OCI-LY3 (cell line): ENCODE results near the gene KCNJ12.

Experiments used
- H2AFZ ChIP-seq: fragments of 200-600, 300-600 bp; shearing (Covaris generic); 2 replicates; pipeline ENCODE4 v1.6.0; 2014; ENCODE audit warnings: antibody characterized with exemption, low read depth, low read length
- H3K27ac ChIP-seq: fragments of 200-600, 300-600 bp; sonication (generic); 2 replicates; pipeline ENCODE4 v1.5.1; 2014; ENCODE audit warnings: mild to moderate bottlenecking, low read length, moderate library complexity, mixed read lengths
- H3K27me3 ChIP-seq: fragments of 200-600, 300-600 bp; sonication (generic); 2 replicates; pipeline ENCODE4 v1.6.1; 2014; ENCODE audit warnings: low read depth, low read length, mixed read lengths
- H3K36me3 ChIP-seq: fragments of 200-600, 300-600 bp; sonication (generic); replicated peaks from 2 replicates; pipeline ENCODE3; 2014; ENCODE audit warnings: low read depth, low read length, mixed read lengths
- H3K4me1 ChIP-seq: fragments of 300-600, 200-600 bp; sonication (generic); 2 replicates; pipeline ENCODE4 v1.6.1; 2014; ENCODE audit warnings: low read length, mixed read lengths
- H3K4me2 ChIP-seq: fragments of 200-600, 300-600 bp; sonication (generic); 2 replicates; pipeline ENCODE4 v1.6.1; 2014; ENCODE audit warnings: low read length, mixed read lengths
- H3K4me3 ChIP-seq: fragments of 300-600, 200-600 bp; sonication (generic); 2 replicates; pipeline ENCODE4 v1.5.1; 2014; ENCODE audit warnings: antibody characterized with exemption, mild to moderate bottlenecking, low read length, moderate library complexity
- H3K79me2 ChIP-seq: fragments of 300-600, 200-600 bp; shearing (Covaris generic); 2 replicates; pipeline ENCODE4 v1.6.1; 2014; ENCODE audit warnings: mild to moderate bottlenecking, low read length, mixed read lengths
- H3K9ac ChIP-seq: fragments of 300-600, 200-600 bp; shearing (Covaris generic); 2 replicates; pipeline ENCODE4 v1.6.0; 2014; ENCODE audit warnings: mild to moderate bottlenecking, low read length, moderate library complexity
- H3K9me3 ChIP-seq: fragments of 200-600, 300-600 bp; shearing (Covaris generic); 2 replicates; pipeline ENCODE4 v1.6.1; 2014; ENCODE audit warnings: low read length, mixed read lengths; ENCODE audit not compliant: insufficient read depth
- H4K20me1 ChIP-seq: fragments of 200-600, 300-600 bp; sonication (generic); 2 replicates; pipeline ENCODE4 v1.6.1; 2016; ENCODE audit warnings: low read length, mixed read lengths; ENCODE audit not compliant: insufficient read depth
- CTCF ChIP-seq: fragments of 200-600, 300-600 bp; sonication (generic); IDR thresholded peaks from 2 replicates; pipeline ENCODE4 v1.5.1; 2014; ENCODE audit warnings: antibody characterized with exemption, low read length, low read depth
- EZH2phosphoT487 ChIP-seq: fragments of 200-600 bp; shearing (Covaris generic); IDR thresholded peaks from 2 replicates; pipeline ENCODE4 v1.6.1; 2018; ENCODE audit warnings: antibody characterized with exemption, mixed run types, low read depth

The KCNJ12 gene

GRCh38 chr17:21462237-21462636 lies 86.1 kb downstream of the KCNJ12 start:
- H3K4me1 ChIP-seq: no peaks in the 10 kb centered on the region
- no peaks in the 10 kb centered on the region for H3K27me3 ChIP-seq
- H3K36me3 ChIP-seq: no peaks in the 10 kb centered on the region
- H3K4me2 ChIP-seq: no peak overlapping the region
- H3K27ac ChIP-seq: no peak overlapping the region
- H4K20me1 ChIP-seq: no peaks in the 10 kb centered on the region
- no peak overlapping the region for H2AFZ ChIP-seq
- H3K9ac ChIP-seq: no peak overlapping the region
- H3K9me3 ChIP-seq: no peaks in the 10 kb centered on the region
- H3K79me2 ChIP-seq: no peaks in the 10 kb centered on the region
- no peak overlapping the region for H3K4me3 ChIP-seq
- no peak for TF ChIP-seq CTCF
- TF ChIP-seq EZH2phosphoT487: no peak

GRCh38 chr17:21463204-21463661 lies 87.1 kb downstream of the KCNJ12 start:
- no peaks in the 10 kb centered on the region for H4K20me1 ChIP-seq
- no peaks in the 10 kb centered on the region for H3K79me2 ChIP-seq
- H2AFZ ChIP-seq: no peak overlapping the region
- no peaks in the 10 kb centered on the region for H3K9me3 ChIP-seq
- H3K9ac ChIP-seq: no peak overlapping the region
- H3K4me1 ChIP-seq: no peaks in the 10 kb centered on the region
- H3K27me3 ChIP-seq: no peaks in the 10 kb centered on the region
- no peak overlapping the region for H3K4me3 ChIP-seq
- H3K27ac ChIP-seq: no peak overlapping the region
- TF ChIP-seq EZH2phosphoT487 (no peak), CTCF (no peak)
- no peaks in the 10 kb centered on the region for H3K36me3 ChIP-seq
- H3K4me2 ChIP-seq: no peak overlapping the region

- Histone ChIP-seq H3K4me2 (no peak overlapping the region), H3K27me3 (no peaks in the 10 kb centered on the region), H4K20me1 (no peaks in the 10 kb centered on the region), H3K36me3 (no peaks in the 10 kb centered on the region), H2AFZ (no peak overlapping the region), H3K27ac (no peak overlapping the region), H3K79me2 (no peaks in the 10 kb centered on the region), H3K4me1 (no peaks in the 10 kb centered on the region), H3K4me3 (no peak overlapping the region), H3K9ac (no peak overlapping the region), H3K9me3 (no peaks in the 10 kb centered on the region)
- TF ChIP-seq CTCF (no peak), EZH2phosphoT487 (no peak)
Observed at GRCh38 chr17:21463779-21464407, 87.7 kb downstream of the KCNJ12 start.

GRCh38 chr17:21464611-21465021 lies 88.5 kb downstream of the KCNJ12 start:
- Histone ChIP-seq H3K9me3 (no peaks in the 10 kb centered on the region), H3K4me3 (no peak overlapping the region), H3K36me3 (no peaks in the 10 kb centered on the region), H3K79me2 (no peaks in the 10 kb centered on the region), H3K9ac (no peak overlapping the region), H3K4me2 (no peak overlapping the region), H2AFZ (no peak overlapping the region), H3K27me3 (no peaks in the 10 kb centered on the region), H3K4me1 (no peaks in the 10 kb centered on the region), H3K27ac (no peak overlapping the region), H4K20me1 (no peaks in the 10 kb centered on the region)
- TF ChIP-seq EZH2phosphoT487: no peak
- TF ChIP-seq CTCF: no peak
